GM19372 (cell line): Measurements from ENCODE around the gene HCAR3.
"Not testable (repeated sequence)": the region's sequence is repeated elsewhere in the genome, so short reads cannot be mapped to it uniquely, and the experiment has no call there.

ENCODE experiments used
- ATAC-seq: cut with Tn5 transposase; IDR thresholded peaks from one replicate; pipeline ENCODE4 v1.9.1; 2021; ENCODE audit warnings: mild to moderate bottlenecking, low read depth, moderate library complexity; ENCODE audit not compliant: unreplicated experiment

Gene HCAR3

DNA sequence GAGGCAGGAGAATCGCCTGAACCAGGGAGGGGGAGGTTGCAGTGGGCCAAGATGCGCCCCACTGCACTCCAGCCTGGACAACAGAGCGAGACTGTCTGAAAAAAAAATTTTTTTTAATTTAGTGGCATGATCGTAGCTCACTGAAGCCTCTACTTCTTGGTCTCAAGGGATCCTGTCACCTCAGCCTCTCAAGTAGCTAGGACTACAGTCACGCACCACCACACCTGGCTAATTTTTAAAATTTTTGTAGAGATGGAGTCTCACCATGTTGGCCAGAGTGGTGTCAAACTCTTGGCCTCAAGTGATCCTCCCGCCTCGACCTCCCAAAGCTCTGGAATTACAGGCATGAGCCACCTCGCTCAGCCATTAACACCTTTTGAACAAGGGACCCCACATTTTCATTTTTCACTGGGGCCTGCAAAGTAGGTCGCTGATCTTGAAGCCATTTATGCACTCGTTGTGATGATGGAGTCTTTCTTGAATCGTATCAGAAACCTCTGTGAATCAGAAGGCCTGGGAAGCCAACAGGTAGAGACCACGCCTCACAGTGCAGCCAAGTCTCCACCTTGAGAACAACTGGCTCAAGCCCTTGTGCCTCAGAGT, 8.1 kb upstream of the HCAR3 start:
- ATAC-seq = no peak

DNA sequence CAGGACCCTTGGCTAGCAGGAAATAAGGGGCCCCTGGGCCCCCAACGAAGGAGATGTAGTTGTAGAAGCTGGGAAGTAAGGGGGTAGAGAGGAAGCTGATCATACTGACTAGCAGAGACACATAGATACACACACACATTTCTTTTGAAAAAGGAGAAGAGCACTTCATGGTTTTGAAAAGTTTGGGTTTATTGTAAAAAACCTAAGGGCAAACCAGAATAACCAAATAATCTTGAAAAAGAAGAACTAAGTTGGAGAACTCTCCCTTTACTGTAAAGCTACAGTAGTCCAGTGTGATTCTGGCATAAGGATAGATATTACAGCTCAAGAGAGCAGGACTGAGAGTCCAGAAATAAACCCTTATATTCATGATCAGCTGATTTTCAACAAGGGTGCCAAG, 5.8 kb upstream of the HCAR3 start:
- ATAC-seq = no peak

DNA sequence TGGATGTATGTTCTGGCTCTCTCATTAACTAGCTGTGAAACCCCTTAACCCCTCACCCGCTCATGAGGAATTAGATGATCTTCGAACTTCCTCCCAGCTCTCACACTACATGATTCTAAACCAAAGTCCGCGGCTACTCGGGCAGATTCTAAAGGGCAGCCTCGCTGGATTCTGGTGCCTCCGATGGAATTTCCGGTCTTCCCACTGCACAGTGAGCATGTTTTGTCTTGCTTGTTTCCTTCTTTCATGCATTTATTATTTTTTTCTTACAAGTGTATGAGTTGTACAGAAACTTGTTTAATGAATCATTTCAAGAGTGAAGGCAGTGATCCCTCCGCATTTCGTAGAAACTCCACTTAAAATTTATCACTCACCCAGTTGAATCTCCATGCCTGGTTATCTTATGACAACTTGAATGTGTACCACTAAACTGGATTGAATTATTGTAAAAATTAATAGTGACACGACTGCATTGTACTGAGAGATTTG, 4.5 kb upstream of the HCAR3 start:
- ATAC-seq = no peak

DNA sequence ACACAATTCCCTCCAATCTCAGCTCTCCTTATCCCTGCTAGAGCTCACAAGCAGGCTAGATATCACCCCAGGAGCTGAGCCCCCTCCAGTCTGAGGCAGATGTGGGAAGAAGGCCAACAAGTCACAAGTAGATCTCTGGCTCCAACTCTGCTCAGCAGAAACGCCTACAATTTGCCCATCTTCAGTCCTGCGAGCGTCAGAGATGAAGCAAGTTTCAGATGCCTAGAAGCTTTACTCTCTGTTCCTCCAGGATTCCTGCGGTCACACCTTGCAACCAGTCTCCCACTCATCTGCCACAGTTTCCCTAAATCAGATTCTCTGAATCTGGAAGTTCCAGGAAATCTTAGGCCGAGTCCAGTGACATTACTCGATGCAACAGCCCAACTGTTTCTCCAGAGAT, 1.4 kb downstream of the HCAR3 start:
- not testable (repeated sequence) for ATAC-seq

- ATAC-seq = not testable (repeated sequence)
Measured at GRCh38 chr12:122713491-122714188, 3.0 kb downstream of the HCAR3 start.

GRCh38 chr12:122711266-122711665, 5.3 kb downstream of the HCAR3 start:
- not testable (repeated sequence) for ATAC-seq

GRCh38 chr12:122710341-122710740, 6.3 kb downstream of the HCAR3 start:
- ATAC-seq = not testable (repeated sequence)

DNA sequence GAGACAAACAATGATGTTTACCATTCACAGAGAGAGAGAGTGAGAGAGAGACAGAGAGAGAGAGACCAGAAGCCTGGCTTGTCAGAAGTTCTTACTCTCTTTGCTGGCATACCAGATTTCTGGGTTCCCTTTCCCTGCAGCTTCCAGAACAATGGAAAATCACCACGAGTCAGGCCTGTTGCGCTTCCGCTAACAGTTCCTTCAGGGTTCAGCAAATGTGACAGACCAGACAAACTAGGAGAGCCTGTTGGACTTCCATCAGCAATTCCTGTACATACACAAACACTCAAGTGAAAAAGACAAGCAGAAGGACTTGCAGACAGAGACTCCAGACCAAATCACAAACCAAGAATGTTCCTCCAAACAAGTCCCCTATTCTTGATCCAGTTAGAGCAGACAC, 7.3 kb downstream of the HCAR3 start:
- not testable (repeated sequence) for ATAC-seq

- ATAC-seq = not testable (repeated sequence)
Measured at GRCh38 chr12:122703841-122704240, 12.8 kb downstream of the HCAR3 start.

- not testable (repeated sequence) for ATAC-seq
Measured at GRCh38 chr12:122702890-122703611, 13.6 kb downstream of the HCAR3 start, which contains the start of gene HCAR2. Gene HCAR2, minus strand, starts transcription at chr12:122703357. Its CDS starts 74 bp downstream, at chr12:122703283.

DNA sequence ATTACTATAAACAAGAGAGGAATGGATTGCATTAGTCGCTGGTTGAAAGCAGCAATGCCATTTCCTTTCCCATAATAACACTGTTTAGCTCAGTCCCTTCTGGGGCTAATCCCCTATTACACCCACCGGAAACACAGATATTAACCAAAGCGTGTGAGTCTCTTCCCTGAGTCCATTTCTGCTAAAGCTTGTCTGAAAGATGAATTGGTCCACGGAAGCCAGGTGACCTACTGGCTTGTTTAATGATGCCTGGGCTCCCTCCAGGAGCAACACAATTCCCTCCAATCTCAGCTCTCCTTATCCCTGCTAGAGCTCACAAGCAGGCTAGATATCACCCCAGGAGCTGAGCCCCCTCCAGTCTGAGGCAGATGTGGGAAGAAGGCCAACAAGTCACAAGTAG, 15.1 kb downstream of the HCAR3 start:
- ATAC-seq = not testable (repeated sequence)

GRCh38 chr12:122700038-122700710, 16.4 kb downstream of the HCAR3 start:
- not testable (repeated sequence) for ATAC-seq

GRCh38 chr12:122696922-122697321, 19.7 kb downstream of the HCAR3 start:
- not testable (repeated sequence) for ATAC-seq

DNA sequence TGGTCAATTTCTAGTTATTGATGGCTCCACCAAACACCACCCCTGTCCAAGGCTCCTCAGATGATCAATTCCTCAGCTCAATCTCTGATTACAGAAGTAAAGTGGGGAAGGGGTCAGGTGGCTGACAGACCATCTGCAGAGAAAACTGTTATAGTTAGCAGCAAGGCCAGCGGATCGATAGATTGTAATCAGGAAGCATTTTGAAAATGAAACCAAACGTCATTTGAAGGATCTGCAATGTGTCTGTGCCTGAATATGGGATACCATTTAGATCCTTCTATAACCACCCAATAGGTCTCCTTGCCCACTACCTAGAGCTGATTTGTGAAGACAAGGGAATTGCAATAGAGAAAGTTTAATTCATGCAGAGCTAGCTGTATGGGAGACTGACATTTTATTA, 25.0 kb downstream of the HCAR3 start:
- ATAC-seq = no peak

- no peak for ATAC-seq
Measured at GRCh38 chr12:122688291-122688690, 28.3 kb downstream of the HCAR3 start.

GRCh38 chr12:122687086-122687485, 29.5 kb downstream of the HCAR3 start:
- ATAC-seq = no peak

DNA sequence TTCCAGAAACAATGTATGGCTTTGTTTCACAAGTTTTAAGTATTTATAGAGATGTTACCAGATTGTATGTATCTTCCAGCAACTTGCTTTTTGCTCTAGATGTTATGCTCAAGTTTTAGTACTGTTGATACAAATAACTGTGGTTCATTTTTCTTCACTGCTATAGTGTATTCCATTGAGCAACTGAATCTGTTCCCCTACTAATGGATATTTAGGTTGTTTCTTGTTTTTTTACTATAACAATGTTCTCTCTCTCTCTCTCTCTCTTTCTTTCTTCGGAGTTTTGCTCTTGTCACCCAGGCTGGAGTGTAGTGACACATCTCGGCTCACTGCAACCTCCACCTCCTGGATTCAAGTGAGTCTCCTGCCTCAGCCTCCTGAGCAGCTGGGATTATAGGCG, 30.1 kb downstream of the HCAR3 start:
- no peak for ATAC-seq

- no peak for ATAC-seq
Measured at GRCh38 chr12:122684297-122684813, 32.3 kb downstream of the HCAR3 start.

- ATAC-seq = no peak
Measured at GRCh38 chr12:122681814-122682213, 34.8 kb downstream of the HCAR3 start.

DNA sequence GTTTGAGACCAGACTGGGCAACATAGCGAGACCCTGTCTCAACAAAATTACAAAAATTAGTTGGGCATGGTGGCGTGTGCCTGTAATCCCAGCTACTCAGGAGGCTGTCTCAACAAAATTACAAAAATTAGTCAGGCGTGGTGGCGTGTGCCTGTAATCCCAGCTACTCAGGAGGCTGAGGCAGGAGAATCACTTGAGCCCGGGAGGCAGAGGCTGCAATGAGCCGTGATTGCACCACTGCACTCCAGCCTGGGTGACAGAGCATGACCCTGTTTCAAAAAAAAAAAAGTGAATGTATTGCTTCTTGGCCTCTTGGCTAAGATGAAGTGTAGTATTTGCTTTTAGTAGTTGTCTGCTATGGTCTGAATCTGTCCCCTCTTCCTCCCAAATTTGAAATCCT, 35.6 kb downstream of the HCAR3 start:
- not testable (repeated sequence) for ATAC-seq
